Smooth muscle cell (in vitro differentiated cells): ENCODE measurements around the gene CEACAM3. TPM values are rescaled to one million over a fixed set of nuclear protein-coding genes. Genes with fewer than 3 reads are reported as not detected.

Experiments
- DNase-seq: peaks from one replicate; lab custom pipeline; 2025; ENCODE audit not compliant: unreplicated experiment; lab: John Stamatoyannopoulos, UW
- H2AFZ ChIP-seq: fragments of 200-600 bp; sonication (generic); 2 replicates; pipeline ENCODE4 v1.6.0; 2016; ENCODE audit warnings: antibody characterized with exemption, low read depth, mild to moderate bottlenecking
- H3F3A ChIP-seq: fragments of 200-600 bp; sonication (generic); 2 replicates; pipeline ENCODE4 v1.6.0; 2017; ENCODE audit warnings: antibody characterized with exemption, low read depth
- H3K27ac ChIP-seq: fragments of 200-600 bp; sonication (generic); 2 replicates; pipeline ENCODE4 v1.5.1; 2016; ENCODE audit warnings: low read depth, mild to moderate bottlenecking
- H3K27me3 ChIP-seq: fragments of 200-600 bp; sonication (generic); 2 replicates; pipeline ENCODE4 v1.6.1; 2016; ENCODE audit warnings: low read depth, mild to moderate bottlenecking
- H3K36me3 ChIP-seq: fragments of 200-600 bp; sonication (generic); 2 replicates; pipeline ENCODE4 v1.5.1; 2016; ENCODE audit warnings: low read depth
- H3K4me1 ChIP-seq: fragments of 200-600 bp; sonication (generic); 2 replicates; pipeline ENCODE4 v1.5.1; 2016; ENCODE audit warnings: low read depth
- H3K4me2 ChIP-seq: fragments of 200-600 bp; sonication (generic); 2 replicates; pipeline ENCODE4 v1.6.0; 2016; ENCODE audit warnings: mild to moderate bottlenecking
- H3K4me3 ChIP-seq: fragments of 200-600 bp; sonication (generic); 2 replicates; pipeline ENCODE4 v1.5.1; 2016; ENCODE audit warnings: mild to moderate bottlenecking
- H3K79me2 ChIP-seq: fragments of 200-600 bp; sonication (generic); 2 replicates; pipeline ENCODE4 v1.6.0; 2016; ENCODE audit warnings: low read depth, mild to moderate bottlenecking
- H3K9ac ChIP-seq: fragments of 200-600 bp; sonication (generic); 2 replicates; pipeline ENCODE4 v1.6.0; 2016; ENCODE audit warnings: low read depth
- H3K9me3 ChIP-seq: fragments of 200-600 bp; sonication (generic); replicated peaks from 2 replicates; pipeline ENCODE4 v1.5.1; 2016; ENCODE audit warnings: low read depth
- H4K20me1 ChIP-seq: fragments of 200-600 bp; sonication (generic); 2 replicates; pipeline ENCODE4 v1.6.0; 2016; ENCODE audit warnings: low read depth
- WGBS: methylation state at CpG from one replicate; pipeline ENCODE4 v1.1.7; 2016; ENCODE audit warnings: low lambda C conversion rate; 5-methylcytosine and 5-hydroxymethylcytosine counted together
- polyA plus RNA-seq: library from polyadenylated mRNA; unstranded; fragments of >200 nt; fragmentation: Nextera tagmentation; extraction: Ambion mirVana; gene quantifications from 2 replicates; pipeline ENCODE4 v1.2.1, GENCODE V29; 2016
- total RNA-seq: library from RNA; depleted of rRNA; stranded (reverse); fragments of >200 nt; gene quantifications from 2 replicates; pipeline ENCODE4 v1.2.3, GENCODE V29; 2014
- TF ChIP-seq, protein P1 (sequence below): fragments of 200-600 bp; sonication (generic); IDR thresholded peaks from 2 replicates; pipeline ENCODE4 v1.5.1; 2017; ENCODE audit warnings: borderline replicate concordance, mild to moderate bottlenecking, antibody characterized with exemption; ENCODE audit not compliant: insufficient read depth, poor library complexity, severe bottlenecking

Gene CEACAM3
- total and polyA plus RNA-seq, 2 experiments from 2014 or later = not detected

DNA sequence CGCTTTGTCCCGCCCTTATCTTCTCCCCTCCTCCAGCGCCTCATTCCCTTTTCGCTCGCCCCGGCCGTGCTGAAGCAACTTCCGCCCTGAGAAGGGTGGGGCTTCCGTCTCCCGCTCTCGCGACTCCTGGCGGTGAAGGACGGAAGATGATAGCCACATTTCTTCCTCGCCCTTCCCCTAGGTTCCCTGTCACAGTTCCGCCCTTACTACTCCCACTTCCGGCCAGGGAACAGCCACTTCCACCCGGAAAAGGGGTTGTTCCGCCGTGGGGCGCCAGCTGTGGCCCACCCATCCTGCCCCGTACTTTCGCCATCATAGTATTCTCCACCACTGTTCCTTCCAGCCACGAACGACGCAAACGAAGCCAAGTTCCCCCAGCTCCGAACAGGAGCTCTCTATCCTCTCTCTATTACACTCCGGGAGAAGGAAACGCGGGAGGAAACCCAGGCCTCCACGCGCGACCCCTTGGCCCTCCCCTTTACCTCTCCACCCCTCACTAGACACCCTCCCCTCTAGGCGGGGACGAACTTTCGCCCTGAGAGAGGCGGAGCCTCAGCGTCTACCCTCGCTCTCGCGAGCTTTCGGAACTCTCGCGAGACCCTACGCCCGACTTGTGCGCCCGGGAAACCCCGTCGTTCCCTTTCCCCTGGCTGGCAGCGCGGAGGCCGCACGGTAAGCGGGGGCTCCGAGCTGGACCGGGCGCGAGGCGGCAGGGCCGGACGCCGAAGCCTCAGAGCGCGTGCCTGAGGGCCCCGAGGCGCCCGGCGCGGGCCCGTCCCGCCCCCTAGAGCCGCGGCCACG is 63.4 kb downstream of the CEACAM3 start, which contains the start of gene RPS19:
TSS of gene RPS19 (plus strand) at position 638 of the 801 bp plus-strand sequence. CDS start 520 bp downstream, outside the sequence.
- Histone ChIP-seq H3K4me2 (peak within 1 kb of the TSS; percentile 88), H3K79me2 (peaks cover 48% of the 10 kb centered on the region), H3K27me3 (no peaks in the 10 kb centered on the region), H3K27ac (peak within 1 kb of the TSS; percentile 91), H4K20me1 (peaks cover 44% of the 10 kb centered on the region), H3K9me3 (no peaks in the 10 kb centered on the region), H3K4me3 (peak within 1 kb of the TSS; percentile 69), H3F3A (peaks cover 5% of the 10 kb centered on the region), H3K9ac (peak within 1 kb of the TSS; percentile 99), H3K4me1 (peaks cover 21% of the 10 kb centered on the region), H2AFZ (peak within 1 kb of the TSS; percentile 82), H3K36me3 (peaks cover 5% of the 10 kb centered on the region)
- 0% methylated on average over 66 of the region's 76 CpGs for WGBS
- TF ChIP-seq, protein P1, sequence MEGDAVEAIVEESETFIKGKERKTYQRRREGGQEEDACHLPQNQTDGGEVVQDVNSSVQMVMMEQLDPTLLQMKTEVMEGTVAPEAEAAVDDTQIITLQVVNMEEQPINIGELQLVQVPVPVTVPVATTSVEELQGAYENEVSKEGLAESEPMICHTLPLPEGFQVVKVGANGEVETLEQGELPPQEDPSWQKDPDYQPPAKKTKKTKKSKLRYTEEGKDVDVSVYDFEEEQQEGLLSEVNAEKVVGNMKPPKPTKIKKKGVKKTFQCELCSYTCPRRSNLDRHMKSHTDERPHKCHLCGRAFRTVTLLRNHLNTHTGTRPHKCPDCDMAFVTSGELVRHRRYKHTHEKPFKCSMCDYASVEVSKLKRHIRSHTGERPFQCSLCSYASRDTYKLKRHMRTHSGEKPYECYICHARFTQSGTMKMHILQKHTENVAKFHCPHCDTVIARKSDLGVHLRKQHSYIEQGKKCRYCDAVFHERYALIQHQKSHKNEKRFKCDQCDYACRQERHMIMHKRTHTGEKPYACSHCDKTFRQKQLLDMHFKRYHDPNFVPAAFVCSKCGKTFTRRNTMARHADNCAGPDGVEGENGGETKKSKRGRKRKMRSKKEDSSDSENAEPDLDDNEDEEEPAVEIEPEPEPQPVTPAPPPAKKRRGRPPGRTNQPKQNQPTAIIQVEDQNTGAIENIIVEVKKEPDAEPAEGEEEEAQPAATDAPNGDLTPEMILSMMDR = peak; percentile 47
- DNase-seq = peak; percentile 97

DNA sequence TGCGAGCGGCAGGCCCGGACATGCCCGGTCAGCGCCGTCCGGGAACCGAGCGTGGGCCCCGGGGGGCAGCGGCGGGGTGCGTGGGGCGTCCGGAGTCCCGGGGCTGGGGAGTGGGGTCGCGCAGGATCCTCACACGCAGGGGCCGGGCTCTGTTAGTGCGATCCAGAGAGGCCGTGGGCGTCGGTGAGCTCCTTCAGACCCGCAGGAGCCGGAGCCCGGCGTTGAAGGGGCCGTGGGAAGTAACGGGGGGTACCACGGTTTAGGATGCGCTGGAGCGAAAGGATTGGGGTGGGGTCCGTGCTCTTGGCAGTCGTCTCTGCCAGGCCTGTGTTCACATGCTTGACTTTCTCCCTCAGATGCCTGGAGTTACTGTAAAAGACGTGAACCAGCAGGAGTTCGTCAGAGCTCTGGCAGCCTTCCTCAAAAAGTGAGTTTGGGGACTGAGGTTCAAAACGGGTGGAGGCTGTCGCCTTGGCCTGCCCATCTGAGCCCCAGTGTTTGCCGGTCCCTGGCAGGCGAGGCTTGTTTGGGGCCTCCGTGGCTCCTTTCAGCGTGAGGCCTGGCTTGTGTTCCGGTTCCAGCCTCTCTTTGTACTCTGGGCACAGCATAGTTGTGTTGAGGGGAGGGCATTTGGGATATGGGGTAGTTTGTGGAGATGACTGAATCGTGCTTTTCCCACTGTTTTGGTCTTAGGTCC is 64.2 kb downstream of the CEACAM3 start:
- Histone ChIP-seq H3K4me2 (peak overlapping the region; percentile 88), H3K4me3 (peak overlapping the region; percentile 69), H3K36me3 (peaks cover 5% of the 10 kb centered on the region), H3K27ac (peak overlapping the region; percentile 91), H3K9me3 (no peaks in the 10 kb centered on the region), H3F3A (peaks cover 5% of the 10 kb centered on the region), H3K79me2 (peaks cover 55% of the 10 kb centered on the region), H3K9ac (peak overlapping the region; percentile 99), H4K20me1 (peaks cover 52% of the 10 kb centered on the region), H2AFZ (no peak overlapping the region), H3K4me1 (peaks cover 21% of the 10 kb centered on the region), H3K27me3 (no peaks in the 10 kb centered on the region)
- WGBS = 1% methylated on average over 32 of the region's 45 CpGs
- DNase-seq = no peak
- TF ChIP-seq, protein P1 = no peak

Other genes starting within 250 kb of the CEACAM3 start
- not detected in 2 replicates for gene CEACAM21, start 220.4 kb upstream of the CEACAM3 start, total RNA-seq
- gene CEACAM21, start 220.4 kb upstream of the CEACAM3 start, polyA plus RNA-seq = not detected in 2 replicates
- gene CEACAM4, start 169.5 kb upstream of the CEACAM3 start, total RNA-seq = not detected in 2 replicates
- not detected in 2 replicates for gene CEACAM4, start 169.5 kb upstream of the CEACAM3 start, polyA plus RNA-seq
- gene CEACAM7, start 108.3 kb upstream of the CEACAM3 start, total RNA-seq = not detected in 2 replicates
- gene CEACAM7, start 108.3 kb upstream of the CEACAM3 start, polyA plus RNA-seq = not detected in 2 replicates
- gene CEACAM5, start 88.0 kb upstream of the CEACAM3 start, total RNA-seq = not detected in 2 replicates
- gene CEACAM5, start 88.0 kb upstream of the CEACAM3 start, polyA plus RNA-seq = not detected in 2 replicates
- not detected in 2 replicates for gene CEACAM6, start 41.1 kb upstream of the CEACAM3 start, total RNA-seq
- not detected in 2 replicates for gene CEACAM6, start 41.1 kb upstream of the CEACAM3 start, polyA plus RNA-seq
- not detected in 2 replicates for gene LYPD4, start 48.1 kb downstream of the CEACAM3 start, total RNA-seq
- gene LYPD4, start 48.1 kb downstream of the CEACAM3 start, polyA plus RNA-seq = not detected in 2 replicates
- gene DMRTC2, start 48.5 kb downstream of the CEACAM3 start, total RNA-seq = not detected in 2 replicates
- gene DMRTC2, start 48.5 kb downstream of the CEACAM3 start, polyA plus RNA-seq = not detected in 2 replicates
- 970 and 1,345 TPM in 2 replicates for gene RPS19, start 63.7 kb downstream of the CEACAM3 start, total RNA-seq
- gene RPS19, start 63.7 kb downstream of the CEACAM3 start, polyA plus RNA-seq = 2,105 and 2,361 TPM in 2 replicates
- not detected in 2 replicates for gene CD79A, start 80.7 kb downstream of the CEACAM3 start, total RNA-seq
- gene CD79A, start 80.7 kb downstream of the CEACAM3 start, polyA plus RNA-seq = 0.28 and 0.41 TPM in 2 replicates
- 24.2 and 24.3 TPM in 2 replicates for gene ARHGEF1, start 86.6 kb downstream of the CEACAM3 start, total RNA-seq
- gene ARHGEF1, start 86.6 kb downstream of the CEACAM3 start, polyA plus RNA-seq = 69.6 and 78.6 TPM in 2 replicates
- gene ERFL, start 131.9 kb downstream of the CEACAM3 start, total RNA-seq = 0.09 TPM in 1 of 2 replicates, not detected in the other
- 0.09 and 0.11 TPM in 2 replicates for gene ERFL, start 131.9 kb downstream of the CEACAM3 start, polyA plus RNA-seq
- gene RABAC1, start 162.7 kb downstream of the CEACAM3 start, total RNA-seq = 254 and 304 TPM in 2 replicates
- 532 and 581 TPM in 2 replicates for gene RABAC1, start 162.7 kb downstream of the CEACAM3 start, polyA plus RNA-seq
- not detected in 2 replicates for gene ATP1A3, start 197.6 kb downstream of the CEACAM3 start, total RNA-seq
- not detected in 2 replicates for gene ATP1A3, start 197.6 kb downstream of the CEACAM3 start, polyA plus RNA-seq